Hepatocyte (in vitro differentiated cells): Measurements from ENCODE around the gene DISC1. TPM values are rescaled to one million over a fixed set of nuclear protein-coding genes. Genes with fewer than 3 reads are reported as not detected.

Experiments
- DNase-seq: peaks from one replicate; pipeline ENCODE4 v3.0.0-alpha.2; 2016; ENCODE audit warnings: low spot score
- H2AFZ ChIP-seq: fragments of 200-600 bp; sonication (generic); 2 replicates; pipeline ENCODE4 v1.6.0; 2016; ENCODE audit warnings: antibody characterized with exemption, mild to moderate bottlenecking
- H3K27ac ChIP-seq: fragments of 200-600 bp; sonication (generic); 2 replicates; pipeline ENCODE4 v1.5.1; 2016; ENCODE audit warnings: mild to moderate bottlenecking
- H3K27me3 ChIP-seq: fragments of 200-600 bp; sonication (generic); 2 replicates; pipeline ENCODE4 v1.6.1; 2016
- H3K36me3 ChIP-seq: fragments of 200-600 bp; sonication (generic); replicated peaks from 2 replicates; pipeline ENCODE4 v1.5.1; 2016; ENCODE audit warnings: low read depth; ENCODE audit not compliant: insufficient read depth
- H3K4me1 ChIP-seq: fragments of 200-600 bp; sonication (generic); 2 replicates; pipeline ENCODE4 v1.5.1; 2016; ENCODE audit warnings: mild to moderate bottlenecking, moderate library complexity; ENCODE audit not compliant: insufficient read depth
- H3K4me2 ChIP-seq: fragments of 200-600 bp; sonication (generic); 2 replicates; pipeline ENCODE4 v1.6.0; 2016
- H3K4me3 ChIP-seq: fragments of 200-600 bp; sonication (generic); 2 replicates; pipeline ENCODE4 v1.5.1; 2016; ENCODE audit warnings: mild to moderate bottlenecking
- H3K79me2 ChIP-seq: fragments of 200-600 bp; sonication (generic); 2 replicates; pipeline ENCODE4 v1.6.0; 2017; ENCODE audit warnings: mild to moderate bottlenecking
- H3K9me2 ChIP-seq: fragments of 200-600 bp; sonication (generic); replicated peaks from 2 replicates; pipeline ENCODE4 v1.6.0; 2017; ENCODE audit warnings: mild to moderate bottlenecking; ENCODE audit not compliant: insufficient read depth
- H3K9me3 ChIP-seq: fragments of 200-600 bp; sonication (generic); 2 replicates; pipeline ENCODE4 v1.5.1; 2016; ENCODE audit warnings: low read depth, mild to moderate bottlenecking
- H4K20me1 ChIP-seq: fragments of 200-600 bp; sonication (generic); 2 replicates; pipeline ENCODE4 v1.6.0; 2016; ENCODE audit warnings: mild to moderate bottlenecking; ENCODE audit not compliant: insufficient read depth, poor library complexity, severe bottlenecking
- EZH2 ChIP-seq: fragments of 200-600 bp; sonication (generic); IDR thresholded peaks from 2 replicates; pipeline ENCODE4 v1.6.1; 2016; ENCODE audit warnings: antibody characterized with exemption, mild to moderate bottlenecking, borderline replicate concordance
- EZH2phosphoT487 ChIP-seq: fragments of 200-600 bp; sonication (generic); IDR thresholded peaks from one replicate; pipeline ENCODE4 v1.6.1; 2018; ENCODE audit warnings: antibody characterized with exemption, mild to moderate bottlenecking, low read depth, moderate library complexity; ENCODE audit not compliant: unreplicated experiment, severe bottlenecking
- WGBS: methylation state at CpG from one replicate; pipeline ENCODE4 v1.1.6; 2016; ENCODE audit warnings: low lambda C conversion rate; ENCODE audit errors: missing lambda C conversion rate; 5-methylcytosine and 5-hydroxymethylcytosine counted together
- polyA plus RNA-seq: library from polyadenylated mRNA; unstranded; fragments of >200 nt; fragmentation: Nextera tagmentation; extraction: Ambion mirVana; gene quantifications from 2 replicates; pipeline ENCODE4 v1.2.1, GENCODE V29; 2016
- total RNA-seq: library from RNA; depleted of rRNA; stranded (reverse); fragments of >200 nt; gene quantifications from 2 replicates; pipeline ENCODE4 v1.2.3, GENCODE V29; 2014
- TF ChIP-seq, protein P1 (sequence below): fragments of 200-600 bp; sonication (generic); IDR thresholded peaks from 2 replicates; pipeline ENCODE4 v1.5.1; 2016; ENCODE audit warnings: antibody characterized with exemption, mild to moderate bottlenecking; ENCODE audit not compliant: poor library complexity

The DISC1 gene
- total and polyA plus RNA-seq, 2 experiments from 2014 or later, result 3.0 to 4.7 TPM

DNA sequence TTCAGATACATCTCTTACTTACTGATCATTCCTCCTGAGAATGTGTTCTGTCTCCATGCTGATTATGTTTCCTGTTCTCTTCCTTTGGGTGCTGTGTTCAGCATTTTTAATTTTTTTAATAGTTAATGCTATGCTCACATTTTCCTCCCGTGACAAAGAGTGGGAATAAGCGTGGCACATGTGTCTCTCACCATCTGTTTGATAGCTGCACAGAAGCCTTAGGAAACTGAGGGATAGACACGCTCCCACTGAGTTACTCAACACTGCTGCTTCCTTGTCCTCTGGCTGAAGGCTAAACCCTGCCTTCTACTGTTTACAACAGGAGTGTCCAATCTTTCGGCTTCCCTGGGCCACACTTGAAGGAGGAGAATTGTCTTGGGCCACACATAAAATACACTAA is 264.2 kb downstream of the DISC1 start:
- DNase-seq, result no peak
- H3K79me2 ChIP-seq, result no peaks in the 10 kb centered on the region
- 79% methylated on average over 4 of the region's 4 CpGs for WGBS
- no peaks in the 10 kb centered on the region for H3K9me3 ChIP-seq
- H3K36me3 ChIP-seq, result no peaks in the 10 kb centered on the region
- no peak overlapping the region for H3K27ac ChIP-seq
- H3K27me3 ChIP-seq, result no peaks in the 10 kb centered on the region
- no peak overlapping the region for H3K4me3 ChIP-seq
- H3K4me1 ChIP-seq, result peaks cover under 1% of the 10 kb centered on the region
- no peak overlapping the region for H2AFZ ChIP-seq
- no peaks in the 10 kb centered on the region for H4K20me1 ChIP-seq
- no peaks in the 10 kb centered on the region for H3K9me2 ChIP-seq
- H3K4me2 ChIP-seq, result no peak overlapping the region
- TF ChIP-seq, protein P1, sequence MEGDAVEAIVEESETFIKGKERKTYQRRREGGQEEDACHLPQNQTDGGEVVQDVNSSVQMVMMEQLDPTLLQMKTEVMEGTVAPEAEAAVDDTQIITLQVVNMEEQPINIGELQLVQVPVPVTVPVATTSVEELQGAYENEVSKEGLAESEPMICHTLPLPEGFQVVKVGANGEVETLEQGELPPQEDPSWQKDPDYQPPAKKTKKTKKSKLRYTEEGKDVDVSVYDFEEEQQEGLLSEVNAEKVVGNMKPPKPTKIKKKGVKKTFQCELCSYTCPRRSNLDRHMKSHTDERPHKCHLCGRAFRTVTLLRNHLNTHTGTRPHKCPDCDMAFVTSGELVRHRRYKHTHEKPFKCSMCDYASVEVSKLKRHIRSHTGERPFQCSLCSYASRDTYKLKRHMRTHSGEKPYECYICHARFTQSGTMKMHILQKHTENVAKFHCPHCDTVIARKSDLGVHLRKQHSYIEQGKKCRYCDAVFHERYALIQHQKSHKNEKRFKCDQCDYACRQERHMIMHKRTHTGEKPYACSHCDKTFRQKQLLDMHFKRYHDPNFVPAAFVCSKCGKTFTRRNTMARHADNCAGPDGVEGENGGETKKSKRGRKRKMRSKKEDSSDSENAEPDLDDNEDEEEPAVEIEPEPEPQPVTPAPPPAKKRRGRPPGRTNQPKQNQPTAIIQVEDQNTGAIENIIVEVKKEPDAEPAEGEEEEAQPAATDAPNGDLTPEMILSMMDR, result no peak
- TF ChIP-seq EZH2, result no peak
- TF ChIP-seq EZH2phosphoT487, result no peak

DNA sequence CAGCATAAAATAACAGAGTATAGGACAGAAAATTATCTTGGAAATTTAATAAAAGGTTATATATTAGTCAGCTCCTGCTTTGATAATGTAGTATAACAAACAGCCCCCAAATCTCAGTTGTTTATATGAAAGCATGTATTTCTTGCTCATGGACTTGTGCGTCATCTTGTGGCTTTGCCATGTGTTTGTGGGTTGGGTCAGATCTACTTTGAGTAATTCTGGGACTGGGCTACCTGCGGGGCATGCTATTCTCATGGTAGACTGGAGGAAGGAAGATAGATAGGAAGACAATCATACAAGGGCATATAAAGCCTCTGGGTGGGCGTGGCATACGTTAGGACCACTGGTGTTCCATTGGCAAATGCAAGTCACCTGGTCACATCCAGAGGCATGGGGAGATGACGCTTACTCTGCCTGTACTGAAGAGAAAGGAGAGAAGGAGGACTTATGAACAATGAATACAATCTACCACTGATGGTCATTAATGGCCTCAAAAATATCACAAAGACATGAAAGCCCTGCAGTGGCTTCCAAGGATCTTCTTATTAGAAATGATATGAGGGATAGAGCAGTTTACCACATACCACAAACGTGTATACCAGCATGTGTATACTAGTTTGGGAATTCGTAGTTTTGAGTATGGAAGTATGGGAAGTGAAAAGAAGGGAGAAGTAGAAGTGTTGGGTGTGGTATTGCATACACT is 267.0 kb downstream of the DISC1 start:
- Histone ChIP-seq H3K4me1 (no peaks in the 10 kb centered on the region), H4K20me1 (no peaks in the 10 kb centered on the region), H3K9me2 (no peaks in the 10 kb centered on the region), H3K9me3 (no peaks in the 10 kb centered on the region), H3K27ac (no peak overlapping the region), H3K4me3 (no peak overlapping the region), H2AFZ (no peak overlapping the region), H3K27me3 (no peaks in the 10 kb centered on the region), H3K4me2 (no peak overlapping the region), H3K36me3 (no peaks in the 10 kb centered on the region), H3K79me2 (no peaks in the 10 kb centered on the region)
- TF ChIP-seq EZH2, result no peak
- TF ChIP-seq EZH2phosphoT487, result no peak
- TF ChIP-seq, protein P1, result no peak
- WGBS, result 97% methylated on average over 7 of the region's 7 CpGs
- no peak for DNase-seq

GRCh38 chr1:231896806-231897205 is 270.2 kb downstream of the DISC1 start:
- H3K27me3 ChIP-seq, result no peaks in the 10 kb centered on the region
- H3K79me2 ChIP-seq, result no peaks in the 10 kb centered on the region
- no peaks in the 10 kb centered on the region for H3K9me2 ChIP-seq
- no peak overlapping the region for H2AFZ ChIP-seq
- no peaks in the 10 kb centered on the region for H4K20me1 ChIP-seq
- 95% methylated on average over 4 of the region's 4 CpGs for WGBS
- H3K4me3 ChIP-seq, result no peak overlapping the region
- no peak for DNase-seq
- H3K4me1 ChIP-seq, result no peaks in the 10 kb centered on the region
- no peak overlapping the region for H3K4me2 ChIP-seq
- no peaks in the 10 kb centered on the region for H3K36me3 ChIP-seq
- TF ChIP-seq EZH2phosphoT487, result no peak
- TF ChIP-seq, protein P1, result no peak
- TF ChIP-seq EZH2, result no peak
- no peak overlapping the region for H3K27ac ChIP-seq
- no peaks in the 10 kb centered on the region for H3K9me3 ChIP-seq
